ENCODE results near the gene GPR6. TPM values are rescaled to one million over a fixed set of nuclear protein-coding genes. Genes with fewer than 3 reads are reported as not detected.

GPR6 gene
- total RNA-seq, 1 donor from 2014 or later = 0.74 TPM

Other genes with a start within 250 kb of the GPR6 start
- gene WASF1, start 201.4 kb downstream of the GPR6 start, total RNA-seq = 116 TPM
- 18.4 TPM for gene CDC40, start 202.1 kb downstream of the GPR6 start, total RNA-seq